Heart right ventricle (tissue), 16 donors: ENCODE measurements around the gene DMBT1. TPM values are rescaled to one million over a fixed set of nuclear protein-coding genes. Genes with fewer than 3 reads are reported as not detected.

ENCODE experiments used
- ATAC-seq, 8 donors: fragments of 200-7000 bp; cut with Tn5 transposase; one replicate each; pipeline ENCODE4 v1.9.1; 2020; ENCODE audit warnings: mild to moderate bottlenecking in 8 of 8, moderate library complexity in 8 of 8, moderate number of reproducible peaks in 1 of 8
- DNase-seq, 2 donors: peaks; one replicate each; pipeline ENCODE4 v3.0.0-alpha.2; 2020
- H3K27ac ChIP-seq, 10 donors: fragments of 200-600 bp; sonication (generic) in 2 of 10; one replicate each; pipeline versions ENCODE4 v1.5.0 to v1.8.0; 2020 to 2022; ENCODE audit warnings: mild to moderate bottlenecking in 3 of 10
- H3K27me3 ChIP-seq, 7 donors: fragments of 200-600 bp; one replicate each; pipeline ENCODE4 v1.8.0; 2021 to 2022; ENCODE audit warnings: mild to moderate bottlenecking in 2 of 7
- H3K36me3 ChIP-seq, 9 donors: fragments of 200-600 bp; sonication (generic) in 1 of 9; one replicate each; pipeline versions ENCODE4 v1.5.0 to v1.8.0; 2020 to 2022; ENCODE audit warnings: mild to moderate bottlenecking in 2 of 9
- H3K4me1 ChIP-seq, 9 donors: fragments of 200-600 bp; sonication (generic) in 1 of 9; one replicate each; pipeline versions ENCODE4 v1.5.0 to v1.8.0; 2020 to 2022; ENCODE audit warnings: mild to moderate bottlenecking in 4 of 9
- H3K4me3 ChIP-seq, 10 donors: fragments of 200-600 bp; sonication (generic) in 2 of 10; one replicate each; pipeline versions ENCODE4 v1.5.0 to v1.8.0; 2020 to 2022; ENCODE audit warnings: mild to moderate bottlenecking in 7 of 10, moderate library complexity in 2 of 10
- H3K9me3 ChIP-seq, 11 donors: fragments of 200-600 bp in 10 of 11; sonication (generic) in 2 of 11; one replicate each; pipeline versions ENCODE4 v1.5.0 to v1.8.0; 2013 to 2022; ENCODE audit warnings: mild to moderate bottlenecking in 2 of 11, control low read depth in 1 of 11, moderate library complexity in 1 of 11
- CTCF ChIP-seq, 9 donors: fragments of 200-600 bp; sonication (generic) in 2 of 9; IDR thresholded peaks; one replicate each; pipeline versions ENCODE4 v1.5.0 to v1.8.0; 2021 to 2022; ENCODE audit warnings: antibody characterized with exemption in 9 of 9, mild to moderate bottlenecking in 5 of 9, moderate library complexity in 1 of 9
- WGBS, 2 donors: extraction: QIAGEN DNeasy Blood & Tissue Kit; methylation state at CpG; one replicate each; pipeline ENCODE4 v1.1.7; 2013; ENCODE audit warnings: inconsistent platforms in 1 of 2; 5-methylcytosine and 5-hydroxymethylcytosine counted together
- intact Hi-C, 10 donors: fragments of 100-400 bp; cut with DNase I; formaldehyde crosslinking; loops; one replicate each; pipeline versions ENCODE4 v1.11.1 to v1.14.2; 2022
- polyA plus RNA-seq, 2 donors: library from polyadenylated mRNA; stranded (reverse); fragments of 200-250 nt; gene quantifications; one replicate each; pipeline ENCODE4 v1.2.3, GENCODE V29; 2013
- total RNA-seq, 10 donors: library from RNA; stranded (reverse); fragmentation: NEBNext Ultra II Directional in 3 of 10; extraction: Animal tissue kit (Norgen Biotek cat#: 25700) in 3 of 10; gene quantifications; one replicate each; pipeline versions ENCODE4 v1.2.1 to v1.2.4, GENCODE V29; 2021 to 2023
- donor health status: Arrhythmogenic right ventricular cardiomyopathy.
- donor health status: ischemic (EF 13 %, LVEDD 7.1; RV severe dilation, severe dysfunction).
- donor health status: healthy with polysubstance abuse.
- donor health status: DM: no; HTN: yes; CAD: no.
- donor health status: DM: no; HTN: no; CAD: no.
- donor health status: ischemic (EF 25% LVEDD 6.9; RV normal size, moderate dysfunction).
- donor health status: ischemic (EF 25% LVEDD 5.7; RV mildly dilated, moderate dysfunction).
- donor health status: healthy.
- donor health status: DM: yes; HTN: yes; CAD: no.
- donor health status: Ischemic cardiomyopathy.
- donor health status: ischemic (EF 35%, LVEDD 5.7; RV mildly dilated, moderate dysfunction).
- donor health status: nonischemic (EF 11% LVEDD 7.7; RV severe dilation, severe dysfunction).
- donor health status: DM: yes; HTN: yes; CAD: no.
- donor health status: PGD.
- donor health status: ischemic (EF 29% LVEDD 5.4; RV normal size, mild dysfunction).
- donor health status: nonischemic (EF 23%, LVEDD 6.1; RV moderate dilation, normal function).

DMBT1 gene
- total and polyA plus RNA-seq, 12 donors = 0.01 to 0.18 (median 0.05) TPM; not detected in 9

- Histone ChIP-seq H3K4me3 (no peak overlapping the region), H3K4me1 (no peaks in the 10 kb centered on the region), H3K27me3 (peaks cover 0 to 9% (median 0%) of the 10 kb centered on the region in 7 donors), H3K9me3 (no peaks in the 10 kb centered on the region), H3K36me3 (no peaks in the 10 kb centered on the region), H3K27ac (no peak overlapping the region)
- no peak for ATAC-seq
- intact Hi-C loops = loop anchor here in 1 of 10 donors (10.0 kb wide), 1 partner anchor 897 kb away; no protein-coding TSS in a partner anchor
- WGBS, 2 donors = 55 to 59% methylated on average over 3 of the region's 3 CpGs
- DNase-seq = no peak
- no peak for TF ChIP-seq CTCF (IDR thresholded peaks at IDR 0.05)
Measured at GRCh38 chr10:122657729-122658128, 97.2 kb downstream of the DMBT1 start.

GRCh38 chr10:122658356-122659049 is 97.9 kb downstream of the DMBT1 start:
- no peak for DNase-seq
- intact Hi-C loops = loop anchor here in 1 of 10 donors (10.0 kb wide), 1 partner anchor 896 kb away; no protein-coding TSS in a partner anchor
- no peak for TF ChIP-seq CTCF (IDR thresholded peaks at IDR 0.05)
- Histone ChIP-seq H3K9me3 (no peaks in the 10 kb centered on the region), H3K27me3 (peaks cover 0 to 9% (median 0%) of the 10 kb centered on the region in 7 donors), H3K27ac (no peak overlapping the region), H3K4me1 (no peaks in the 10 kb centered on the region), H3K4me3 (no peak overlapping the region), H3K36me3 (no peaks in the 10 kb centered on the region)
- WGBS, 2 donors = 88 to 91% methylated on average over 8 of the region's 8 CpGs
- ATAC-seq = no peak

GRCh38 chr10:122659126-122659525 is 98.6 kb downstream of the DMBT1 start:
- Histone ChIP-seq H3K4me3 (no peak overlapping the region), H3K4me1 (no peaks in the 10 kb centered on the region), H3K9me3 (no peaks in the 10 kb centered on the region), H3K27ac (no peak overlapping the region), H3K27me3 (peaks cover 0 to 9% (median 0%) of the 10 kb centered on the region in 7 donors), H3K36me3 (no peaks in the 10 kb centered on the region)
- intact Hi-C loops = loop anchor here in 1 of 10 donors (10.0 kb wide), 1 partner anchor 896 kb away; no protein-coding TSS in a partner anchor
- TF ChIP-seq CTCF (IDR thresholded peaks at IDR 0.05) = no peak
- ATAC-seq (no peak), DNase-seq (no peak)
- 66 to 84% methylated on average over 6 of the region's 6 CpGs for WGBS, 2 donors

- Histone ChIP-seq H3K27me3 (peaks cover 0 to 9% (median 0%) of the 10 kb centered on the region in 7 donors), H3K9me3 (no peaks in the 10 kb centered on the region), H3K4me3 (no peak overlapping the region), H3K36me3 (no peaks in the 10 kb centered on the region), H3K4me1 (no peaks in the 10 kb centered on the region), H3K27ac (no peak overlapping the region)
- DNase-seq (no peak), ATAC-seq (no peak)
- intact Hi-C loops = loop anchor here in 1 of 10 donors (10.0 kb wide), 1 partner anchor 895 kb away; no protein-coding TSS in a partner anchor
- TF ChIP-seq CTCF (IDR thresholded peaks at IDR 0.05) = no peak
- WGBS, 2 donors = 85 to 87% methylated on average over 7 of the region's 7 CpGs
Measured at GRCh38 chr10:122659651-122660050, 99.1 kb downstream of the DMBT1 start.
